HG03571 (cell line): ENCODE results near the gene DTX4.
"Not testable (repeated sequence)": the region's sequence is repeated elsewhere in the genome, so short reads cannot be mapped to it uniquely, and the experiment has no call there.

ENCODE experiments used
- ATAC-seq: cut with Tn5 transposase; IDR thresholded peaks from one replicate; pipeline ENCODE4 v1.9.1; 2021; ENCODE audit not compliant: unreplicated experiment

The DTX4 gene

DNA sequence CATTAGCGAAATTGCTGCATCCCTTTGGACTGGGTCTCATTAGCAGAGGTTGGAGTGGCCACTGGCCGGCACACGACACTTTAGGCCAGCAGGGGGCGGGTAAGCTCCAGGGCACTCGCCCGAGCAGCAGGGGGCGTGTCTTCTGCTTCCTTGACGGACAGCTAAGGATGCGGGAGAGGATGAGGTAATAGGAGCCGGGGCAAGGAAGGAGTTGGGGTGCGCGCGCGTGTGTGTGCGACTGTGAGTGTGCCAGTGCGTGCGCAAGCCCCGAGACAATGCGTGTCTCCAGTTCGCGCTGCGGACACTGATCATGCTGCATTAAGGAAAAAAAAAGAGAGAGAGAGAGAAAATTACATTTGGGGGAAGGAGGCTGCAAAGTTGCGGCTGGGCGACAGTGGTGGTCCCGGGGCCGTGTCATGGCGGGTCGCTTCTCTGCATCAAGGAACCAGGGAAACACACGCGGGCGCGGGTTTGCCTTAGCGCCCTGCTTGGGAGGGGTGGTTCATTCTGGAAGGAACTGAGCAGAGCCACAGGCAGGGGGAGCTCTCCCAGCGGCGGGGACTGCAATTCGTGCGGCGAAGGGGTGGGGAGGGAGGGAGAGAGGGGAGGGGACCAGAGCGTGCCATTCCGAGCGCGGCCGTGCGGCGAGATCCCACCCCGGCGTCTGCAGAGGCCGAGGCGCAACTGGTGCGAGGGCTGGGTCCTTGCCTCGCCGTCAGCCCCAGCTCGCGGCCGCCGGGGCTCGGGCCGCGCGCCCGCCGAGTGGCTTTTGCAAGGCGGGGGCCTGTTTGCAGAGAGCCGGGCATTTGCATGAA, at the start of gene DTX4:
Gene DTX4 (plus strand): TSS at position 625 of the 815 bp plus-strand sequence. CDS start 464 bp downstream, outside the sequence.
- peak; percentile 72 for ATAC-seq

DNA sequence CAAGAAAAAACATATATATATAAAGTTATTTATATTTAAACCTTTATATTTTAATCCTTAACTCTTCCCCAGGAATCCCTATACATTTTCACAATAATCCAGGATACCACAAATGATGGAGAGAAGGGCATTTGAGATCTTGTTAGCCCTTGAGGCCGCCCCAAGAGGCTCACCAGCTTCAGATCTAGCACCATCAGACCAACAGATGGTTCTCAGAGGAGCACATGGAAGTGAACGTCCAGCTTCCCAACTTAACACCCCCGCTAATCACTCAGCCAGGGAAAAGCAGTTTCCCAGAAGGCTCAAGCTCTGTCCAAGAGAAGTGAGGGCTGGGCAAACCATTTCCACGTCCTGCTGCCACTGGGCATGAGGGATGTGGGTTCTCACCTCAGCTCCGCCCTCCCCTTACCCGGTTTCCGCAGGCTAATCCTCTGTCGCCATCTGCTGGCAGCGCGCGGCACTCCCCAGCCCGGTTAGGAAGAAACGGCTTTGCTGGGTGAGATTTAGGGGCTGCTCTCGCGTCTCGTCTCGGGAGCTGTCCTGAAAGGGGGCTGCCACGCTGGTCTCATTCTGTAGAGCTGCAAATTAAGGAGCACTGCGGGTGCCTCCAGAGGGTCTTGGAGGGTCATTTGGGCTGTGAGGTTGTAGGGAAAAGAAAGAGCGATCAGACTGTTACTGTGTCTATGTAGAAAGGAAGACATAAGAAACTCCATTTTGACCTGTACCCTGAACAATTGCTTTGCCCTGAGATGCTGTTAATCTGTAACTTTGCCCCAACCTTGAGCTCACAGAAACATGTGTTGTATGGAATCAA, 36.1 kb upstream of the DTX4 start:
- ATAC-seq: peak; percentile 95

DNA sequence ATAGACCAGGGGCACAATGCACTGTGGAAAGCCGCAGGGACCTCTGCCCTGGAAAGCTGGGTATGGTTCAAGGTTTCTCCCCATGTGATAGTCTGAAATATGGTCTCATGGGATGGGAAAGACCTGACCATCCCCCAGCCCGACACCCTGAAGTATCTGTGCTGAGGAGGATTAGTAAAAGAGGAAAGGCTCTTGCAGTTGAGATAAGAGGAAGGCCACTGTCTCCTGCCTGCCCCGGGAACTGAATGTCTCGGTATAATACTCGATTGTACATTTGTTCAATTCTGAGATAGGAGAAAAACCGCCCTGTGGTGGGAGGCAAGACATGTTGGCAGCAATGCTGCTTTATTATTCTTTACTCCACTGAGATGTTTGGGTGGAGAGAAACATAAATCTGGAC, 35.4 kb upstream of the DTX4 start:
- not testable (repeated sequence) for ATAC-seq

DNA sequence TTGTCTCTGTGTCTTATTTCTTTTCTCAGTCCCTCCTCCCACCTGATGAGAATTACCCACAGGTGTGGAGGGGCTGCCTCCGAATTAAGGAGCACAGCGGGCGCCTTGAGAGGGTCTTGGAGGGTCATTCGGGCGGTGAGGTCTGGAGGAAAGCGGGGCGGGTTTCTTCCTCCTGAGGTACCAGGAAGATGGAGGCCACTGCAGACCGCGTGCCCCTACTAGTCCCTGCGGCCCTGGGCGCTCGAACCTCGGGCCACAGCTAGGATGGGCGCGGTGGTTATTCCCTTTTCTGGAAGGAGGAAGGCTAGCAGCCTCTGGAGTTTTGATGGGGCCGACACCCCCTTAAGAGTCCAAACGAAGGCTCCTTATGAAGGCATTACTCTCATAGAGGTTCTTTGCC, 34.7 kb upstream of the DTX4 start:
- ATAC-seq: no peak

DNA sequence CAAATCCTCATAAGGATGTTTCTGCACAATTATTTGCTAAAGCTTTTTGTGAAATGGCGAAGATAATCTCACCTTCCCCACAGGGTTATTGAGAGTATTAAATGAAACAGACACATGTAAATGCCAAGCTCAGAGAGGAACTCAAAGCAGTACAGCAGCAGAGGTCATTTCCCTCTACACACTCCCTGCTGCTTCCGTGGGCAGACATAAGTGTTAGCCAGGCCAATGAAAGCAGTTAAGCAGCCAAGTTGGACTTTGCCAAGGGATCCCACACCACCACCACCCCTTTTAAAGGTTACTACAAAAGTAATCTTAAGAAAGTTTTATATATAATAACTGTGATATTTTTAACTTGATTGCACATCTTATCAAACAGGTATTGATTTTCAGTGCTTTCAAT, 33.3 kb upstream of the DTX4 start:
- ATAC-seq: no peak

DNA sequence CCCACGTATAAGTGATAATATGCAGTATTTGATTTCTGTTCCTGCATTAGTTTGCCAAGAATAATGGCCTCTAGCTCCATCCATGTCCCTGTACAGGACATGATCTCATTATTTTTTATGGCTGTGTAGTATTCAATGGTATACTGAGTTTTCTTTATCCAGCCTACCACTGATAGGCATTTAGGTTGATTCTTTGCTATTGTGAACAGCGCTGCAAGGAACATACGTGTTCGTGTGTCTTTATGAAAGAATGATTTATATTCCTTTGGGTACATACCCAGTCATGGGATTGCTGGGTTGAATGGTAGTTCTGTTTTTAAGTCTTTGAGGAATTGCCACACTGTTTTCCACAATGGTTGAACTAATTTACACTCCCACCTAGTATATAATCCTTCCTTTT, 30.7 kb upstream of the DTX4 start:
- ATAC-seq: no peak

DNA sequence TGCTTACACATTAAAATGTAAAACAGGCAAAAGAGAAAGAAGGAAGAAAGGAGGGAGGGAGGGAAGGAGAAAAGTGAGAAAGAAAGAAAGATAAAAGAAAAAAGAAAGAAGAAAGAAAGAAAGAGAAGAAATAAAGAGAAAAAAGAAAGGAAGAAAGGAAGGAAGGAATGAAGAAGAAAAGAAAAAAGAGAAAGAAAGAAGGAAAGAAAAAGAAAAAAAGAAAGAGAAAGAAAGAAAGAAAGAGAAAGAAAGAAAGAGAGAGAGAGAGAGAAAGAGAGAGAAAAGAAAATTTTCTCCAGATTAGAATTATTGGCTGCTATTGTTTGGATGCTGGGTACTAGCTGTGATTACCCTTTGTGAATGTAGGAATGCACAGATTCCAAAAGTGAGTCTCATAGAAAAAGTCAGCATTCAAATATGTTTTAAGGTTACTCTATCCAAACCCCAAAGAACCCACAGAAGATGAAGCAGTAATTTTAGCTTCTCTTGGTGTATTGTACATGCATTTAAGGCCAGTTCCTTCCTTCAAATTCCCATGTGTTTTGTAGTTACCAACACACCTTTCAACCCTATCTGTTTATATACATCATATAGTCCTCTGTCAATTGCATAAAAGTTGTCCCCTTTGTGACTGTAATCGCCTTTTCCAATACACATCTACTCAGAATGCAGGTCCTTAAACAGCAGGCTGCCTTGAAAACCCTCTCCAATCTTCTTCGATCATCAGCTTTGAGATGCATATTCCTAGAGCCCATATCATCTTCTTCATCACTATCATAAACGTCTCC, 30.1 kb upstream of the DTX4 start:
- no peak for ATAC-seq

DNA sequence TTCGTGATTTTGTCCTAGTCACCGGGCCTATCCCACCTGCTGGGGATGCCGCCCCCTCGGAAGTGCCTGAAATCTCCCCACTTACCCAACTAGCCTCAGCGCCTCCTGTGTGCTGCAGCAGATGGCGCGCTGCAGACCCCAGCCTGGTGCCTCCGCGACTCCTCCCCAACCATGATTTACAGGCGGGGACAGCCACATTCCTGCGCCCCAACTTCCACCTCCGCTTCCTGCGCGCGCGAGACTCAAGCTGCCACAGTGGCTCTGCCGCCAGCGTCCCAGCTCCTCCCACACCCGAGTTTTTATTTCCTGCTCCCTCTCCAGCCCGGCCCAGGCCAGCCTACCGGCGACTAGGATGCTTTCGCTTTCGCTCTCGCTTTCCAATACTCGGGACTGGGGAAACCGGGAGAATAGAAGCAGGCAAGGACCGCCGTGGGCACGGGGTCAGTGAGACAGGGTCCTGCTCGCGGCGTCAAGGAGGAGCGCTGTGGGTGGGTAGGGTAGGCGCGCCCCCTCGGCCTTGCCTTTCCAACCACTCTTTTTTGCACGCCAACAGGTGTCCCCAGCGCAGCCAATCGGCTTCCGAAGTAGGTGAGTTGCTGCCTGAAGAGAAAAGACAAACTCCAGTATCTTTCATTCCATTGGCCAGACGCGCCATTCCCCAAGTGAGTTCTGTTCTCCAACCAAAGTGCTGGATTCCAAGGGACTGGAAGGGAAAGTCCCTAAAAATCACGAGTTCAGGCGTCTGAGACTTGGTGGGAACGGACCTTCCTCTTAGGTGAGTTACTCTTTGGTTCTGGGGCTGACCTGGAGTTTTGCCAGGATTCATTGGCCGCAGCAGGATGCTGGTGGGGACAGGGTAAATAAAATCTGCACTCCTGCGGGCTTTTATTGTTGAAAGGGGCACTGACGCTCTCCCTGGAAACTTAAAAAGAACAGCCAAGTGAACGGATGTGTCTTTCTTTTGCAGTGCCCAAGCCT, 29.1 kb upstream of the DTX4 start, which contains the start of gene FAM111A:
Gene FAM111A (plus strand): TSS at position 327 of the 978 bp plus-strand sequence. CDS start 6,017 bp downstream, outside the sequence.
- peak; percentile 62 for ATAC-seq

DNA sequence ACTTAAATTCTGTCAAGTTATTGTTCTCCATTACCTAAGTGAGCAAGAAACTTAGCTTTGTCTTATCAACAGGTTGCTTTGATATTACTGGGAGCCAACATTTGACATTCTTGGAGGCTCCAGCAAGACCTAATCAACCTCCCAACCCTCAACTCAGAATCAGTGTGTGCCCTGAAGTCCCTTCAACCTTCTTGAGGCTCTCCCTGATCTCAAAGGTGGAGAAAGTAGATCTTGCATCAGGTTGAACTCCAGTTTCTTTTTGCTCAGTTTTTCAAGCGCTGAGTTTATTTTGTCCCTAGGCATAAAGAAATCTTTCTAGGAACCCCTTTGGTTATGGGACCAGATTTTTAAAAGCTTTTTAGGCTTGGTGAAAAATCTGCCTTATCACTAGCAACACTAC, 27.8 kb upstream of the DTX4 start:
- ATAC-seq: no peak

DNA sequence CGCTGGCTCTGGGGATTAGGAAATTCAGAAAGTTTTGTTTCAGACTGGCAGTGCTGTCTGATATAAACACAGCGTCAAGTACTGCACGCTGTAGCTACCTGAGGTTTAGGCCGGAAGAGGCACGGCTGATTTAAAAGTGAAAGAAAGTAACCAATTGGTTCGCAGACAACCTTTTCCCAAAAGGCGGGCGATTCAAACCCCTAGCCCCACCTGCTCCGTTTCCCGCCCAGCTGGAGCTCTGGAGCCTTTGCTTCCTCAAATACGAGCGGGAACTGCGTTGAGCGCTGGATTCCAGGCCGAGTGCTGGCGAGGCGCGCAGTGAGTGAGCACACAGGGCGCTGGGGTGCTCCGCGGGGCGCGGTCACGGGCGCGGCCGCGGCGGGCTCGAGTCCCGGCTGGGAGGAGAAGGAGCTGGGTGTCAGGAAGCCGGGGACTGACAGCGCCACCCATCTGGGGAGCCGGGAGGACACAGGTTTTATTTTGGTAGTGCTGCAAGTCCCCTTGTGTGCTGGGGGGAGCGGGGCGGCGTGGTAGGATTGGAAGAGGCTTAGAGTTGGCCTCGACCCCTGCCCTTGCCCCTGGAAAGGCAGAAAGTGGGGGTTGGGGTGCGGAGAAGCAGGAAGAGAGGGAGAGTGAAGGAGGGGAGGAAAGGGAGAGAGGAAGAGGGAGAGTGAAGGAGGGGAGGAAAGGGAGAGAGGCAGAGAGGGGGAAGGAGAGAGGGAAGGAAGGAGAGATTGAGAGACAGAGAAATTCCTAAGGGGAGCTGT, 27.2 kb upstream of the DTX4 start:
- peak; percentile 55 for ATAC-seq

DNA sequence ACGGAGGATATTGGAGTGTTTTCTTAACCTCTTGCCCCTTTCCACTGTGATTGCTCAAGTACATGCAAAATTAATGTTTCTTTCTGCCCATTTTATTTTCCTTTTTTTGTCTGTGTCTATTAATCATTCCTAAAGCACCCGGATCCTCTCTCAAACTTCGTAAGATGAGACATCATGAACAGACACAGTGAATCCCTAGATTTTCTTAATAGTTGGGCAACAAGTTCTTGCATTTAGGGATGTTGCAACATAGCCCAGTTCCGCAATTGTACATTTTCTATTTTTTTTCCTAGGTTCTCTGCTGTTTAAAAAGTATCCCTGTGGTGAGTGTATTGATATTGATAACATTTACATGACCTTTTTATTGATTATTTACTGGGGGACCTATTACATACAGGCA, 26.4 kb upstream of the DTX4 start:
- no peak for ATAC-seq

DNA sequence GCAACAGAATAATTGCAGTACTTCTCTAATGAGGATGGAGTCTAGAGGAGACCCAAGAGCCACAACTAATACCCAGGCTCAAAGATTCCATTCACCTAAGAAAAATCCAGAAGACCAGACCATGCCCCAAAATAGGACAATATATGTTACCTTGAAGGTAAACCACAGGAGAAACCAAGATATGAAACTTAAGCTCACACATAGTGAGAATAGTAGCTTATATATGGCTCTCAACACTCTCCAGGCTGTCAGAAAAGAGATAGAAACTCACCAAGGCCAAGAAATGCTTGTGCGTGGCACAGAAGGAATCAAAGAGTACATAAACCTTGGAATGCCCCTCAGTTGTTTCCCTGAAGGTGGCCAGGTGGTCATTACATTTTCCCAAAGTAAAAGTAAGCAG, 20.2 kb upstream of the DTX4 start:
- ATAC-seq: peak; percentile 47

DNA sequence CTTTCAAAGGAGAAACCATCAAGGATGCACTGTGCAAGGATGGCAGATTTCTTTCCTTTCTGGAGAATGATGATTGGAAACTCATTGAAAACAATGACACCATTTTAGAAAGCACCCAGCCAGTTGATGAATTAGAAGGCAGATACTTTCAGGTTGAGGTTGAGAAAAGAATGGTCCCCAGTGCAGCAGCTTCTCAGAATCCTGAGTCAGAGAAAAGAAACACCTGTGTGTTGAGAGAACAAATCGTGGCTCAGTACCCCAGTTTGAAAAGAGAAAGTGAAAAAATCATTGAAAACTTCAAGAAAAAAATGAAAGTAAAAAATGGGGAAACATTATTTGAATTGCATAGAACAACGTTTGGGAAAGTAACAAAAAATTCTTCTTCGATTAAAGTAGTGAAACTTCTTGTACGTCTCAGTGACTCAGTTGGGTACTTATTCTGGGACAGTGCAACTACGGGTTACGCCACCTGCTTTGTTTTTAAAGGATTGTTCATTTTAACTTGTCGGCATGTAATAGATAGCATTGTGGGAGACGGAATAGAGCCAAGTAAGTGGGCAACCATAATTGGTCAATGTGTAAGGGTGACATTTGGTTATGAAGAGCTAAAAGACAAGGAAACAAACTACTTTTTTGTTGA, 19.5 kb upstream of the DTX4 start:
- ATAC-seq: peak; percentile 68

DNA sequence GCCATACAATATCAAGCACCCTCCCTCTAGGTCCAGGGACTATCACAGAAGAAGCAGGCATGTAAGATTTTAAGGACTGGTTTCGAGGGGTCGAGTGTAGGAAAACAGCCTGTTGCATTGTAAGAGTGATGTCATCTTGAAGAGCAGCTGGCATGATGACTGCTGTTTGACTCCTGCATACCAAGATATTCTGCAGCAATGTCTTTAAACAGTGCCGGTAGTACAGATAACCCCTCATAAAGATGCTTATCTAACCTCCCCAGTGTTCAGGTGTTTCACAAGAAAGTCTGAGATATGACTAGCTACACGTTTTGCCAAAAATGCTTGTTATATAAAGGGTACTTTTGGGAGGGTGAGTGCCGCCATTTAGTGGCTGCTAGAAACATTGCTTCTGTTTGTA, 17.3 kb upstream of the DTX4 start:
- ATAC-seq: no peak

DNA sequence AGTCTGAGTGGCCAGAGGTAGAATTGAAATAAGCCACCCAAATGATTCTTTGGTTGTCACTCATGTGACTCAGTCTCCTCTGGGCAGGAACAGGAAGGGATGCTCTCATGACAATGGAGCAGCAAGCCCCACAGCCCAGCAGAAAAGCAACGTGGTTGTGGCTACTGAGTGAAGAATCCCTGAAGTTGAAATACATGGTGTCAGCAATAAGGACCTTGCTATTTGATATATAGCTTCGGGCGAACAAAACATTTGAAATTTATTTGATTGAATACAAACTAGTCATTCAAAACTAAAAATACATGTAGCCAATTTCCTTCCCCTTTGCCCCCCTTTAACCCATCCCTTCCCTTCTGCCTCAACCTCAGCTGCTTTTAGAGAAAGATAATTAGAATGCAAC, 14.5 kb upstream of the DTX4 start:
- no peak for ATAC-seq

DNA sequence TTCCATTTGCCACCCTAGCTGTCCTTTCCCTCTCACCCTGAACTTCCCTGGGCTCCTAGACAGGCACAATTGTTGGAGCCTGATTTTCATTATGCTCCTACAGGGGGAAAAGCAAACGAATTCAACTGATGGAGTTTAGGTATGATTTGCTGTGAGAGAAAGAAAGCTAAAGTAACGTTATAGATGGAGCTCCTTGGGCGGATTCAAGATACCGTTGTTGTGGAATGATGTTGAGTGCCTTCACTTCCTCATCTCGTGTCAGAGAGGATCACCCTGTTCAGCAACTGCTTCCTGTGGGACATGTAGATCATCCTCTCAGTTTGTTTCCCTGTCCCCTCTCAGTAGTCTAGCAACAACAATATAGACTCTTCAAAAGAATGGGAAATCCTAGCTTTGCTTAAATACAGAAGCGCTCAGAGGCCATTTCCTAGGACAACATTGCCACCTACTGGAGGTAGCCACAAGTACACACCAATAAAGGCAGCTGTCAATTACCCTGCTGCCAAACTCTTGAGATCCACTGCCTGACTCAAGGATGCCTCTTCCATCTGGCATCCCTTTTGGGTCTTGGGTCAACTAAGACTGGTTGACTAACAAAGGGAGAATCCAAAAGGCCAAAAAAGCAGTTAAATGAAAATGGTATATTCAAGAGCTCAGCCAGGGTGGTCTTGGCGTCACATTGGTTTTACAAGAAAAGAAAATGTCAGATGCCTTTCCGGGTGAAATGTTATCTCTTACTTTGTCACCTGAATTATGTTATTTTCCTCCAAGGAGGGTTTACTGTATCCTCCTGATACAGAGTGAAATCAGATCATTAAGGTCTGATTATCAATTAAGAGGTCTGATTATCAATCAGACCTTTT, 13.5 kb upstream of the DTX4 start:
- ATAC-seq: peak; percentile 82

DNA sequence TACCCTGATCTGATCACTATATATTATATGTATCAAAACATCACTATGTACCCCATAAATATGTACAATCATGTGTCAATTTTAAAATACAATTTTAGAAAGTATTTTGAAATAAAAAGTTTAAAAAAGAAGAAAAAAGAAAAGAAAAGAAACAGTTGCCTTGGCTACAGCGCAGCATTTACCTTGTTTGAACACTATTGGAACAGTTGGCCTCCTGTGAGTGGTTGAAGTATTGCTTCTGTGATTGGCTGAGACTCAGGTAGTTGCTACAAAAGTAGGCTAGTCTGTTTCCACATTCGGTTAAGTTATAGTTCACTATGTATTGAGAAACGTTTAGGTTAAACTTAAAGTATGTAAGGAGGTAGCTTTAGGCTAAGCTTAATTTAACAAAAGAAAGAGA, 7.9 kb upstream of the DTX4 start:
- no peak for ATAC-seq
